H9 (cell line): Measurements from ENCODE around the gene ABCA3. TPM values are rescaled to one million over a fixed set of nuclear protein-coding genes. Genes with fewer than 3 reads are reported as not detected.

Experiments used
- DNase-seq: peaks from one replicate; pipeline ENCODE4 v3.0.0-alpha.2; 2017
- H2AFZ ChIP-seq: one replicate; pipeline ENCODE4 v1.6.1; 2013; ENCODE audit warnings: mild to moderate bottlenecking, low read length, control low read depth, moderate library complexity
- H2AK5ac ChIP-seq: 2 replicates; pipeline ENCODE4 v1.6.1; 2013; ENCODE audit warnings: low read length, control low read depth, mixed read lengths; ENCODE audit not compliant: insufficient read length
- H2BK120ac ChIP-seq: one replicate; pipeline ENCODE4 v1.6.1; 2013; ENCODE audit warnings: low read depth, mild to moderate bottlenecking, low read length, control low read depth, inconsistent platforms; ENCODE audit not compliant: poor library complexity, severe bottlenecking
- H2BK12ac ChIP-seq: 2 replicates; pipeline ENCODE4 v1.6.1; 2013; ENCODE audit warnings: low read length, control low read depth, mixed read lengths, low read depth; ENCODE audit not compliant: insufficient read length
- H2BK15ac ChIP-seq: 2 replicates; pipeline ENCODE4 v1.6.1; 2013; ENCODE audit warnings: low read depth, low read length, control low read depth
- H2BK20ac ChIP-seq: one replicate; pipeline ENCODE4 v1.6.1; 2013; ENCODE audit warnings: low read depth, mild to moderate bottlenecking, low read length, control low read depth, inconsistent platforms; ENCODE audit not compliant: poor library complexity, severe bottlenecking
- H2BK5ac ChIP-seq: 2 replicates; pipeline ENCODE4 v1.6.1; 2013; ENCODE audit warnings: low read length, control low read depth, mixed read lengths; ENCODE audit not compliant: insufficient read length
- H3K14ac ChIP-seq: 2 replicates; pipeline ENCODE4 v1.6.1; 2013; ENCODE audit warnings: low read length, control low read depth; ENCODE audit not compliant: insufficient read depth
- H3K18ac ChIP-seq: 2 replicates; pipeline ENCODE4 v1.6.1; 2013; ENCODE audit warnings: low read depth, mild to moderate bottlenecking, mixed read lengths, low read length, control low read depth; ENCODE audit not compliant: insufficient read length
- H3K23ac ChIP-seq: 2 replicates; pipeline ENCODE4 v1.6.1; 2013; ENCODE audit warnings: low read length, control low read depth, mixed read lengths, low read depth; ENCODE audit not compliant: insufficient read length
- H3K23me2 ChIP-seq: 2 replicates; pipeline ENCODE4 v1.6.1; 2013; ENCODE audit warnings: low read depth, mild to moderate bottlenecking, mixed read lengths, low read length, control low read depth; ENCODE audit not compliant: insufficient read length, poor library complexity, severe bottlenecking
- H3K27ac ChIP-seq: 2 replicates; pipeline ENCODE4 v1.5.1; 2013; ENCODE audit warnings: low read length, control low read depth, mixed read lengths, low read depth; ENCODE audit not compliant: insufficient read length
- H3K27me3 ChIP-seq: 2 replicates; pipeline ENCODE4 v1.6.1; 2013; ENCODE audit warnings: low read length, control low read depth, inconsistent platforms; ENCODE audit not compliant: insufficient read depth
- H3K4ac ChIP-seq: 2 replicates; pipeline ENCODE4 v1.6.1; 2013; ENCODE audit warnings: low read depth, mild to moderate bottlenecking, control low read depth, inconsistent platforms, low read length, moderate library complexity
- H3K4me1 ChIP-seq: 2 replicates; pipeline ENCODE4 v1.6.1; 2013; ENCODE audit warnings: low read length, control low read depth, inconsistent platforms; ENCODE audit not compliant: insufficient read depth
- H3K4me2 ChIP-seq: 2 replicates; pipeline ENCODE4 v1.6.1; 2013; ENCODE audit warnings: low read length, control low read depth, mixed read lengths; ENCODE audit not compliant: insufficient read length, insufficient read depth
- H3K56ac ChIP-seq: 2 replicates; pipeline ENCODE4 v1.6.1; 2013; ENCODE audit warnings: low read depth, mild to moderate bottlenecking, mixed read lengths, low read length, control low read depth; ENCODE audit not compliant: insufficient read length
- H3K79me1 ChIP-seq: 2 replicates; pipeline ENCODE4 v1.6.1; 2013; ENCODE audit warnings: low read depth, mild to moderate bottlenecking, moderate library complexity, low read length, control low read depth, inconsistent platforms; ENCODE audit not compliant: insufficient read depth, poor library complexity, severe bottlenecking
- H3K79me2 ChIP-seq: 2 replicates; pipeline ENCODE4 v1.6.1; 2013; ENCODE audit warnings: low read length, control low read depth, inconsistent platforms; ENCODE audit not compliant: insufficient read depth
- H3K9ac ChIP-seq: 2 replicates; pipeline ENCODE4 v1.6.1; 2013; ENCODE audit warnings: low read length, control low read depth, mixed read lengths; ENCODE audit not compliant: insufficient read length; ENCODE audit errors: extremely low read depth
- H3K9me3 ChIP-seq: one replicate; pipeline ENCODE4 v1.6.1; 2013; ENCODE audit warnings: low read depth, low read length, inconsistent platforms; ENCODE audit not compliant: control insufficient read depth
- H3T11ph ChIP-seq: one replicate; pipeline ENCODE4 v1.6.1; 2013; ENCODE audit warnings: mild to moderate bottlenecking, low read length, control low read depth, inconsistent platforms
- H4K20me1 ChIP-seq: one replicate; pipeline ENCODE4 v1.6.1; 2013; ENCODE audit not compliant: control insufficient read depth, insufficient read length, insufficient read depth
- H4K5ac ChIP-seq: 2 replicates; pipeline ENCODE4 v1.6.1; 2013; ENCODE audit warnings: low read depth, mild to moderate bottlenecking, mixed read lengths, low read length, control low read depth; ENCODE audit not compliant: insufficient read length
- H4K8ac ChIP-seq: replicated peaks from 2 replicates; pipeline ENCODE4 v1.6.1; 2013; ENCODE audit warnings: low read length, control low read depth, mixed read lengths, low read depth; ENCODE audit not compliant: insufficient read length
- H4K91ac ChIP-seq: 2 replicates; pipeline ENCODE4 v1.6.1; 2013; ENCODE audit warnings: low read depth, mild to moderate bottlenecking, moderate library complexity, mixed read lengths, low read length, control low read depth; ENCODE audit not compliant: insufficient read length
- H3K27ac Mint-ChIP-seq, 3 experiments: 2 replicates in 2 of 3; 3 replicates in 1 of 3; pipeline ENCODE4 v1.8.0; 2020 to 2021; ENCODE audit warnings: mixed read lengths in 3 of 3, mild to moderate bottlenecking in 1 of 3, moderate library complexity in 1 of 3
- H3K27me3 Mint-ChIP-seq: 2 replicates; pipeline ENCODE4 v1.8.0; 2021; ENCODE audit warnings: low read depth, mild to moderate bottlenecking, moderate library complexity, mixed read lengths
- H3K36me3 Mint-ChIP-seq, 3 experiments: 2 replicates in 2 of 3; 3 replicates in 1 of 3; pipeline ENCODE4 v1.8.0; 2020 to 2021; ENCODE audit warnings: low read depth in 3 of 3, mixed read lengths in 3 of 3; ENCODE audit not compliant: insufficient read depth in 1 of 3
- H3K4me1 Mint-ChIP-seq, 2 experiments: 2 replicates each; pipeline ENCODE4 v1.8.0; 2020; ENCODE audit warnings: mixed read lengths in 2 of 2
- H3K4me3 Mint-ChIP-seq, 2 experiments: 2 replicates in 1 of 2; 3 replicates in 1 of 2; pipeline ENCODE4 v1.8.0; 2020 to 2021; ENCODE audit warnings: mild to moderate bottlenecking in 2 of 2, mixed read lengths in 2 of 2, moderate library complexity in 1 of 2
- H3K9me3 Mint-ChIP-seq, 2 experiments: 2 replicates in 1 of 2; 3 replicates in 1 of 2; pipeline ENCODE4 v1.8.0; 2020; ENCODE audit warnings: mild to moderate bottlenecking in 2 of 2, mixed read lengths in 2 of 2, moderate library complexity in 1 of 2
- CTCF ChIP-seq: fragments of 200-600 bp; sonication (generic); conservative IDR thresholded peaks from 3 replicates; pipeline ENCODE4 v1.8.0; 2021; ENCODE audit warnings: antibody characterized with exemption, mild to moderate bottlenecking
- WGBS: extraction: QIAGEN DNeasy Blood & Tissue Kit; methylation state at CpG from one replicate; pipeline ENCODE4 v1.1.7; 2013; ENCODE audit warnings: missing lambda C conversion rate, low lambda C conversion rate, mixed read lengths; ENCODE audit not compliant: insufficient read length; ENCODE audit errors: extremely low coverage; 5-methylcytosine and 5-hydroxymethylcytosine counted together
- total RNA-seq: library from RNA; stranded (reverse); gene quantifications from 2 replicates; pipeline ENCODE4 v1.2.1, GENCODE V29; 2021

Gene ABCA3
- total RNA-seq, 1 experiment from 2014 or later = 8.0 TPM

GRCh38 chr16:2243781-2244180 is 96.7 kb downstream of the ABCA3 start:
- Histone ChIP-seq H3T11ph (no peak overlapping the region), H3K23ac (no peak overlapping the region), H4K5ac (no peak overlapping the region), H2BK5ac (no peak overlapping the region), H3K23me2 (no peaks in the 10 kb centered on the region), H2BK20ac (no peak overlapping the region), H3K27me3 (no peaks in the 10 kb centered on the region), H3K9ac (no peak overlapping the region), H3K79me2 (no peaks in the 10 kb centered on the region), H3K79me1 (no peaks in the 10 kb centered on the region), H2BK12ac (no peak overlapping the region), H3K4ac (no peak overlapping the region), H2BK15ac (no peak overlapping the region), H2BK120ac (no peak overlapping the region), H2AK5ac (no peak overlapping the region), H2AFZ (no peak overlapping the region), H3K27ac (no peak overlapping the region), H3K56ac (no peak overlapping the region), H4K8ac (no peak overlapping the region), H3K4me1 (no peaks in the 10 kb centered on the region), H3K14ac (no peak overlapping the region), H4K20me1 (no peaks in the 10 kb centered on the region), H3K9me3 (no peaks in the 10 kb centered on the region), H3K18ac (no peak overlapping the region), H3K4me2 (no peak overlapping the region), H4K91ac (no peak overlapping the region)
- no peak for DNase-seq
- Mint-ChIP-seq H3K36me3 (peaks cover 18 to 71% (median 48%) of the 10 kb centered on the region in 3 experiments; a peak in 6 of 7 replicates), H3K27ac (peak overlapping the region in 1 of 3 experiments; percentile 44; a peak in 1 of 7 replicates), H3K27me3 (no peaks in the 10 kb centered on the region), H3K4me3 (no peak overlapping the region), H3K4me1 (peaks cover 0 to 3% of the 10 kb centered on the region in 2 experiments; a peak in 1 of 4 replicates), H3K9me3 (no peaks in the 10 kb centered on the region; a peak in 1 of 5 replicates)
- no peak for TF ChIP-seq CTCF
- no CpG with 5 or more reads among the region's 11 CpGs for WGBS
